ENCODE measurements around the gene PLA2G4D. TPM values are rescaled to one million over a fixed set of nuclear protein-coding genes. Genes with fewer than 3 reads are reported as not detected.

PLA2G4D gene
- polyA plus RNA-seq, 1 donor from 2014 or later: not detected

GRCh38 chr15:42140383-42141070 lies 46.2 kb upstream of the PLA2G4D start:
- no peaks in the 10 kb centered on the region for H4K20me1 ChIP-seq (ENCODE audit: insufficient read depth)
- H3K9ac ChIP-seq (ENCODE audit: low read length): no peak overlapping the region
- no peaks in the 10 kb centered on the region for H3K27me3 ChIP-seq (ENCODE audit: insufficient read depth, low read depth, low read length)
- H3K27ac ChIP-seq (ENCODE audit: low read length): no peak overlapping the region
- no peak overlapping the region for H3K4me3 ChIP-seq (ENCODE audit: low read length)
- no peaks in the 10 kb centered on the region for H3F3A ChIP-seq (ENCODE audit: insufficient read depth, low read length, poor library complexity, severe bottlenecking)
- TF ChIP-seq SMC3 (conservative IDR thresholded peaks at IDR 0.05; ENCODE audit: poor library complexity) (no peak), POLR2AphosphoS5 (IDR thresholded peaks at IDR 0.05) (no peak), TAF1 (IDR thresholded peaks at IDR 0.05; ENCODE audit: low read depth) (no peak), RAD21 (conservative IDR thresholded peaks at IDR 0.05) (no peak), MXI1 (conservative IDR thresholded peaks at IDR 0.05; ENCODE audit: poor library complexity, severe bottlenecking) (no peak), EZH2 (IDR thresholded peaks at IDR 0.05; ENCODE audit: borderline replicate concordance, insufficient read depth, low read length, poor library complexity, severe bottlenecking) (no peak), EP300 (conservative IDR thresholded peaks at IDR 0.05; ENCODE audit: poor library complexity, severe bottlenecking) (no peak)
- TF ChIP-seq, protein P1, sequence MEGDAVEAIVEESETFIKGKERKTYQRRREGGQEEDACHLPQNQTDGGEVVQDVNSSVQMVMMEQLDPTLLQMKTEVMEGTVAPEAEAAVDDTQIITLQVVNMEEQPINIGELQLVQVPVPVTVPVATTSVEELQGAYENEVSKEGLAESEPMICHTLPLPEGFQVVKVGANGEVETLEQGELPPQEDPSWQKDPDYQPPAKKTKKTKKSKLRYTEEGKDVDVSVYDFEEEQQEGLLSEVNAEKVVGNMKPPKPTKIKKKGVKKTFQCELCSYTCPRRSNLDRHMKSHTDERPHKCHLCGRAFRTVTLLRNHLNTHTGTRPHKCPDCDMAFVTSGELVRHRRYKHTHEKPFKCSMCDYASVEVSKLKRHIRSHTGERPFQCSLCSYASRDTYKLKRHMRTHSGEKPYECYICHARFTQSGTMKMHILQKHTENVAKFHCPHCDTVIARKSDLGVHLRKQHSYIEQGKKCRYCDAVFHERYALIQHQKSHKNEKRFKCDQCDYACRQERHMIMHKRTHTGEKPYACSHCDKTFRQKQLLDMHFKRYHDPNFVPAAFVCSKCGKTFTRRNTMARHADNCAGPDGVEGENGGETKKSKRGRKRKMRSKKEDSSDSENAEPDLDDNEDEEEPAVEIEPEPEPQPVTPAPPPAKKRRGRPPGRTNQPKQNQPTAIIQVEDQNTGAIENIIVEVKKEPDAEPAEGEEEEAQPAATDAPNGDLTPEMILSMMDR (IDR thresholded peaks at IDR 0.05; ENCODE audit: poor library complexity, severe bottlenecking): no peak
- TF ChIP-seq, protein P2, sequence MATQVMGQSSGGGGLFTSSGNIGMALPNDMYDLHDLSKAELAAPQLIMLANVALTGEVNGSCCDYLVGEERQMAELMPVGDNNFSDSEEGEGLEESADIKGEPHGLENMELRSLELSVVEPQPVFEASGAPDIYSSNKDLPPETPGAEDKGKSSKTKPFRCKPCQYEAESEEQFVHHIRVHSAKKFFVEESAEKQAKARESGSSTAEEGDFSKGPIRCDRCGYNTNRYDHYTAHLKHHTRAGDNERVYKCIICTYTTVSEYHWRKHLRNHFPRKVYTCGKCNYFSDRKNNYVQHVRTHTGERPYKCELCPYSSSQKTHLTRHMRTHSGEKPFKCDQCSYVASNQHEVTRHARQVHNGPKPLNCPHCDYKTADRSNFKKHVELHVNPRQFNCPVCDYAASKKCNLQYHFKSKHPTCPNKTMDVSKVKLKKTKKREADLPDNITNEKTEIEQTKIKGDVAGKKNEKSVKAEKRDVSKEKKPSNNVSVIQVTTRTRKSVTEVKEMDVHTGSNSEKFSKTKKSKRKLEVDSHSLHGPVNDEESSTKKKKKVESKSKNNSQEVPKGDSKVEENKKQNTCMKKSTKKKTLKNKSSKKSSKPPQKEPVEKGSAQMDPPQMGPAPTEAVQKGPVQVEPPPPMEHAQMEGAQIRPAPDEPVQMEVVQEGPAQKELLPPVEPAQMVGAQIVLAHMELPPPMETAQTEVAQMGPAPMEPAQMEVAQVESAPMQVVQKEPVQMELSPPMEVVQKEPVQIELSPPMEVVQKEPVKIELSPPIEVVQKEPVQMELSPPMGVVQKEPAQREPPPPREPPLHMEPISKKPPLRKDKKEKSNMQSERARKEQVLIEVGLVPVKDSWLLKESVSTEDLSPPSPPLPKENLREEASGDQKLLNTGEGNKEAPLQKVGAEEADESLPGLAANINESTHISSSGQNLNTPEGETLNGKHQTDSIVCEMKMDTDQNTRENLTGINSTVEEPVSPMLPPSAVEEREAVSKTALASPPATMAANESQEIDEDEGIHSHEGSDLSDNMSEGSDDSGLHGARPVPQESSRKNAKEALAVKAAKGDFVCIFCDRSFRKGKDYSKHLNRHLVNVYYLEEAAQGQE (IDR thresholded peaks at IDR 0.05; ENCODE audit: borderline replicate concordance): no peak
- H3K36me3 ChIP-seq (ENCODE audit: insufficient read depth, low read length): no peaks in the 10 kb centered on the region
- H3K9me2 ChIP-seq (ENCODE audit: insufficient read depth, low read length): no peaks in the 10 kb centered on the region
- H3K79me2 ChIP-seq (replicated peaks; ENCODE audit: insufficient read depth, low read length): no peaks in the 10 kb centered on the region
- H3K9me3 ChIP-seq (ENCODE audit: low read length): no peaks in the 10 kb centered on the region
- no peak overlapping the region for H2AFZ ChIP-seq (ENCODE audit: low read depth, low read length)
- no peak overlapping the region for H3K4me2 ChIP-seq (ENCODE audit: low read length)

DNA sequence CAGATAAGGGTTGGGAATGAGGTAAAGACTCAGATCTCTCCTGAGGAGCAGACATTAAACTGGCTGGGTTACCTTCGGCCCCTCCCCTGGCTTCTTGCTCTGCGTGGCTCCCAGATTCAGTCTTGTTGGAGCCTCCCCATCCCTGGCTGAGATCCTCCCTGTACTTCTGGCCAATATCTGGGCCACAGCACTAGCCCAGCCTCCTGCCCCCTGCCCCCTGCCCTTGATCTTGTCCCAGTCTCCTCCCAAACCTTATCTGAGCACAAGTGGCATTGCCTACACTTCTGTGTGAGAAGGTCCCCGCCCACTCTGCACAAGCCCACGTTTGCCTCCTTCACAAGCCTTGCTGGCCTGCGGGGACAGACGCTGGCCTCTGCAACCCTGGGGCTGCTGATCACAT lies 45.2 kb upstream of the PLA2G4D start:
- H3K79me2 ChIP-seq (replicated peaks; ENCODE audit: insufficient read depth, low read length): no peaks in the 10 kb centered on the region
- TF ChIP-seq SMC3 (conservative IDR thresholded peaks at IDR 0.05; ENCODE audit: poor library complexity) (no peak), MXI1 (conservative IDR thresholded peaks at IDR 0.05; ENCODE audit: poor library complexity, severe bottlenecking) (no peak), POLR2AphosphoS5 (IDR thresholded peaks at IDR 0.05) (no peak), TAF1 (IDR thresholded peaks at IDR 0.05; ENCODE audit: low read depth) (no peak), EP300 (conservative IDR thresholded peaks at IDR 0.05; ENCODE audit: poor library complexity, severe bottlenecking) (no peak), EZH2 (IDR thresholded peaks at IDR 0.05; ENCODE audit: borderline replicate concordance, insufficient read depth, low read length, poor library complexity, severe bottlenecking) (no peak), RAD21 (conservative IDR thresholded peaks at IDR 0.05) (no peak)
- TF ChIP-seq, protein P1 (IDR thresholded peaks at IDR 0.05; ENCODE audit: poor library complexity, severe bottlenecking): no peak
- TF ChIP-seq, protein P2 (IDR thresholded peaks at IDR 0.05; ENCODE audit: borderline replicate concordance): no peak
- H3K9ac ChIP-seq (ENCODE audit: low read length): no peak overlapping the region

More for the DNA sequence above, 45.2 kb upstream of the PLA2G4D start:
- Histone ChIP-seq H2AFZ (ENCODE audit: low read depth, low read length) (no peak overlapping the region), H3K4me2 (ENCODE audit: low read length) (no peak overlapping the region), H3K36me3 (ENCODE audit: insufficient read depth, low read length) (no peaks in the 10 kb centered on the region), H3K27ac (ENCODE audit: low read length) (no peak overlapping the region), H3K27me3 (ENCODE audit: insufficient read depth, low read depth, low read length) (no peaks in the 10 kb centered on the region), H3K4me3 (ENCODE audit: low read length) (no peak overlapping the region), H4K20me1 (ENCODE audit: insufficient read depth) (no peaks in the 10 kb centered on the region), H3K9me3 (ENCODE audit: low read length) (no peaks in the 10 kb centered on the region), H3F3A (ENCODE audit: insufficient read depth, low read length, poor library complexity, severe bottlenecking) (no peaks in the 10 kb centered on the region), H3K9me2 (ENCODE audit: insufficient read depth, low read length) (no peaks in the 10 kb centered on the region)
